ENCODE measurements around the gene SRSF6. TPM values are rescaled to one million over a fixed set of nuclear protein-coding genes. Genes with fewer than 3 reads are reported as not detected.

The SRSF6 gene
- total RNA-seq, 4 donors from 2014 or later, result 43.7 to 91.0 (median 66.3) TPM

DNA sequence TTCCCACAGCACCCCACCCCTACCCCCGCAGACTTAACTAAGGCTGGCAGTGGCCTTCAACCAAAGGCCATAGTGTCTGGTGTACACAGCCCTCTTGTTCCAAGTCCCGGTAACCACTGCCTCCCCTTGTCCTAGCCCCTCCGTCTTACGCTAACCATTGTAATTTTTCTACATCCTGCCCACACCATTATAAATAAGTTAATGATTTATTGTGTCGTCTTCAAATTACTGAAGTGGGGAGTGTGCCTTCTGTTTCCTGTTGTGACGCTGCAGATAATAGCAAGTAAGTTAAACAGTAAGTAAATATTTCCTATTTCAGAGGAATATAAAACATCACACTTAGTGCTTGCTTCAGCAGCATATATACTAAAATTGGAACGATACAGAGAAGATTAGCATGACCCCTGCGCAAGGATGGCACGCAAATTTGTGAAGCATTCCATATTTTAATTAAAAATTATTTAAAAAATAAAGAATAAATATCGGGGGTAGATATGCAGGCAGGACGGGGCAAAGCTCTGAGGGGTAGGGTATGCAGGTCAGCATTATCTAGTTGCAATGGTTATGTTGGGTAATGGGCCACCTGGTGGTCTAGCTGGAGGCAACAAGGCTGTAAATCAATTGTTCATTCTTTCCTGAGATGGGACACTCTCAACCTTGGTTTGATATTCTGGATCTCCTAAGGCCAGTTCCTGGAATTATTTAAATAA is 15.1 kb downstream of the SRSF6 start:
- TF ChIP-seq CTCF (IDR thresholded peaks at IDR 0.05; ENCODE audit: low read depth), result no peak

DNA sequence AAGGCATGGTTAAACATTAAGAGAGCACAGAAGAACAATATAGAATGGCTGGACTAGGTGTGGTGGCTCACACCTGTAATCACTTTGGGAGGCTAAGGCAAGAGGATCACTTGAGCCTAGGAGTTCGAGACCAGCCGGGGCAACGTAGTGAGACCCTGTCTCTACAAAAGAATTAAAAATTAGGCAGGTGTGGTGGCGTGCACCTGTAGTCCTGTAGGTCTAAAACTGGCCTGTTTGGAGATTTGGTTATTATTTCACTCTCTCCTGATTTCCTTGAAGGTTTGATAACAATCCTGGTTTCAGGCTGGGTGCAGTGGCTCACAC is 15.6 kb downstream of the SRSF6 start:
- no peak for TF ChIP-seq CTCF (IDR thresholded peaks at IDR 0.05; ENCODE audit: low read depth)

GRCh38 chr20:43477193-43477592 is 19.5 kb downstream of the SRSF6 start:
- no peak for TF ChIP-seq CTCF (IDR thresholded peaks at IDR 0.05; ENCODE audit: low read depth)

DNA sequence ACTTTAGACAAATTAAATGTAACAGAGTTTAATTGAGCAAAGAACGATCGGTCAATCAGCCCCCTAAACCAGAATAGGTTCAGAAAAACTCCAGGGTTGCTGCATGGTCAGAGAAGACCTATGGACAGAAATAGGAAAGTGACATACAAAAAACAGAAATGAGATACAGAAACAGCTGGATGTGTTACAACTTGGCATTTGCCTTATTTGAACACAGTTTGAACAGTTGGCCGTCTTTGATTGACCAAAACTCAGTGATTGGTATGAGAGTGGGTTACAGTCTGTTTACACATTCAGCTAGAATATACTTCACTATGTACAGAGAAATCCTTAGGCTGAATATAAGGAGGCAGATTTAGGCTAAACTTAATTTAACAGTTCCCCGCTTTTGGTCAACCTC is 19.9 kb downstream of the SRSF6 start:
- TF ChIP-seq CTCF (IDR thresholded peaks at IDR 0.05; ENCODE audit: low read depth), result no peak

DNA sequence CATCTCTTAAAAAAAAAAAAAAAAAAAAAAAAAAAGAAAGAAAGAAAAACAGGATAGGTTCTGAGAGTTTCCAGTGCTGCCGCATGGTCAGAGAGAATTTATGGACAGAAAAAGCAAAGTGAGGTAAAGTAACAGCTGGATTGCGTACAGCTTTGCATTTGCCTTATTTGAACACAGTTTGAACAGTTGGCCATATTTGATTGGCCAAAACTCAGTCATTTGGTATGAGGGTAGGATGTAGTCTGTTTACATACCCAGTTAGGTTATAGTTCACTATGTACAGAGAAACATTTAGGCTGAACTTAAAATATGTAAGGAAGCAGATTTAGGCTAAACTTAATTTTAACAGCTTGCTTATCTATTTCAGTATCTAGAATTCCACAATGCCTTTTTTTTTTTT is 32.3 kb downstream of the SRSF6 start:
- no peak for TF ChIP-seq CTCF (IDR thresholded peaks at IDR 0.05; ENCODE audit: low read depth)

GRCh38 chr20:43492101-43492500 is 34.4 kb downstream of the SRSF6 start:
- TF ChIP-seq CTCF (IDR thresholded peaks at IDR 0.05; ENCODE audit: low read depth), result no peak

GRCh38 chr20:43495388-43495787 is 37.7 kb downstream of the SRSF6 start:
- no peak for TF ChIP-seq CTCF (IDR thresholded peaks at IDR 0.05; ENCODE audit: low read depth)
